Fibroblast of mammary gland (primary cell): ENCODE results near the gene DNAI2.

ENCODE experiments used
- DNase-seq: peaks from one replicate; pipeline ENCODE4 v3.0.0-alpha.2; 2010; ENCODE audit warnings: low read depth
- H3K4me3 ChIP-seq: 2 replicates; pipeline ENCODE4 v1.5.1; 2011; ENCODE audit warnings: low read depth, mild to moderate bottlenecking, low read length, moderate library complexity; ENCODE audit not compliant: control insufficient read depth
- CTCF ChIP-seq: conservative IDR thresholded peaks from 2 replicates; pipeline ENCODE4 v1.5.1; 2011; ENCODE audit warnings: low read depth, low read length, inconsistent platforms; ENCODE audit not compliant: control insufficient read depth, insufficient read depth

Gene DNAI2

GRCh38 chr17:74299226-74300009 is 25.4 kb downstream of the DNAI2 start:
- H3K4me3 ChIP-seq: no peak overlapping the region
- DNase-seq: no peak
- no peak for TF ChIP-seq CTCF

GRCh38 chr17:74303305-74303704 is 29.3 kb downstream of the DNAI2 start:
- no peak for TF ChIP-seq CTCF
- DNase-seq: no peak

GRCh38 chr17:74304184-74304583 is 30.1 kb downstream of the DNAI2 start:
- no peak for TF ChIP-seq CTCF
- no peak overlapping the region for H3K4me3 ChIP-seq
- no peak for DNase-seq

More at GRCh38 chr17:74303305-74303704, 29.3 kb downstream of the DNAI2 start:
- H3K4me3 ChIP-seq: no peak overlapping the region

- DNase-seq: no peak
- TF ChIP-seq CTCF: no peak
- H3K4me3 ChIP-seq: no peak overlapping the region
These were observed 32.0 kb downstream of the DNAI2 start for GRCh38 chr17:74305865-74306654.

- no peak for DNase-seq
- H3K4me3 ChIP-seq: no peak overlapping the region
- no peak for TF ChIP-seq CTCF
These were observed 34.1 kb downstream of the DNAI2 start for GRCh38 chr17:74307984-74308773.

GRCh38 chr17:74309902-74310301 is 35.9 kb downstream of the DNAI2 start:
- TF ChIP-seq CTCF: no peak
- H3K4me3 ChIP-seq: no peak overlapping the region
- no peak for DNase-seq
